GM21367 (cell line): ENCODE results near the gene OR52M1.

ENCODE experiments used
- ATAC-seq: cut with Tn5 transposase; IDR thresholded peaks from one replicate; pipeline ENCODE4 v1.9.1; 2021; ENCODE audit not compliant: unreplicated experiment

The OR52M1 gene

GRCh38 chr11:4565371-4565770, 20.4 kb downstream of the OR52M1 start:
- ATAC-seq = no peak

- ATAC-seq = no peak
These were observed 24.1 kb downstream of the OR52M1 start for GRCh38 chr11:4569075-4569474.

DNA sequence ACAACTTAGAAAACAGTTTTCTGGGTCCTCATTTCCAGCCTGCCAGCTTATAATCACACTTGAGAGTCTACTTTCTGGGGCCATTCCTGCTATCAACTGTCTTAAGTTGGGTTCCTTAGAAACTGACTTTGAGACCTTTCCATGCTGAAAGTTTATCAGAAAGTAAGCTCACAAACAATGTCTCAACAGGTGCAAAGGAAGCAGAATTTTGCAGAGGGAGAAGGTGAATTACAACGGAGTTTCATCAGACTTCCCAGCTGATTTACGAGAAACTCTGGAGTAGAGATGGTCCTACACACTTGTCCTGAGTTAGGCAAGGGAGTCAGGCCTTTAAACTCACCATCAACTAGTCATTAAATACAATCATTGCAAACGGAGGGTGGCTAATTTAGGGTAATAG, 31.9 kb downstream of the OR52M1 start:
- ATAC-seq = no peak

- no peak for ATAC-seq
These were observed 32.8 kb downstream of the OR52M1 start for GRCh38 chr11:4577761-4578160.

DNA sequence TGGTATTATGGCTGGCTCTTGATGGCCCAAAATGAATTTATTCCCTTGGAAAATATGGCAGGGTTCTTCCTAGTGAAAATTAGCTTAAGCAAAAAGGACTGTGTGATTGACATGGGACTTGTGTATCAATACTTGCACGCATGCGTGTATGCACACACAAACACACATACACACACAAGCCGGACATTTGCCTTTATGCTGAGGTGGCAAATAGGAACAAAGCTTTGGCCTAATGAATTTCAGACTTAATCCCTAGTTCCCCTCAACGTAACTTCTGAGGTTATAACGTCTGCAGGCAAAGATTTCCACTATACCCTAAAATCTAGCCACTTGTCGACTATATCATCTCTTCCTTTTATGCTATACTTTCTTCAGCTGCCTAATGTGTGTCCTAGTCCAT, 33.6 kb downstream of the OR52M1 start:
- ATAC-seq = no peak

GRCh38 chr11:4580124-4580523, 35.1 kb downstream of the OR52M1 start:
- ATAC-seq = no peak

- ATAC-seq = no peak
These were observed 36.5 kb downstream of the OR52M1 start, which contains the start of gene OR52I2 for GRCh38 chr11:4581443-4581842. TSS of gene OR52I2 (plus strand) at chr11:4581743.

GRCh38 chr11:4589017-4589416, 44.0 kb downstream of the OR52M1 start:
- no peak for ATAC-seq

- no peak for ATAC-seq
These were observed 48.7 kb downstream of the OR52M1 start, which contains the start of gene OR52I1 for GRCh38 chr11:4593739-4594138. TSS of gene OR52I1 (plus strand) at chr11:4594039. CDS start at chr11:4594039, 0 bp downstream.
